SK-N-MC (cell line): ENCODE measurements around the gene RARRES2.

Source experiments
- DNase-seq: peaks from one replicate; pipeline ENCODE4 v3.0.0-alpha.2; 2011; ENCODE audit warnings: low read depth, low spot score
- H3K27ac ChIP-seq: fragments of 200-600 bp; sonication (generic); 2 replicates; pipeline ENCODE4 v1.5.1; 2016; ENCODE audit warnings: mixed run types
- H3K36me3 ChIP-seq: fragments of 200-600 bp; sonication (generic); 2 replicates; pipeline ENCODE4 v1.6.1; 2017; ENCODE audit warnings: antibody characterized with exemption, low read length, mixed read lengths; ENCODE audit not compliant: insufficient read depth
- H3K4me3 ChIP-seq: fragments of 200-600 bp; sonication (generic); 2 replicates; pipeline ENCODE4 v1.5.1; 2016
- H3K9ac ChIP-seq: fragments of 200-600 bp; sonication (generic); 2 replicates; pipeline ENCODE4 v1.8.0; 2017; ENCODE audit warnings: mixed run types, mixed read lengths; ENCODE audit not compliant: insufficient read length
- H3K9me3 ChIP-seq: fragments of 200-600 bp; sonication (generic); 2 replicates; pipeline ENCODE4 v1.6.1; 2017; ENCODE audit warnings: low read depth, mild to moderate bottlenecking, antibody characterized with exemption, low read length, moderate library complexity, mixed read lengths
- EZH2 ChIP-seq: fragments of 200-600 bp; sonication (generic); IDR thresholded peaks from one replicate; pipeline ENCODE4 v1.6.1; 2017; ENCODE audit warnings: antibody characterized with exemption
- FOXP2 ChIP-seq: optimal IDR thresholded peaks from 2 replicates; pipeline ENCODE3; 2011; ENCODE audit warnings: mild to moderate bottlenecking, moderate library complexity; ENCODE audit not compliant: insufficient read depth; ENCODE audit errors: extremely low read length, control extremely low read depth
- POLR2AphosphoS5 ChIP-seq: IDR thresholded peaks from 2 replicates; pipeline ENCODE4 v1.6.1; 2012; ENCODE audit warnings: mild to moderate bottlenecking, low read depth, low read length, borderline replicate concordance

RARRES2 gene

GRCh38 chr7:150383710-150384397 lies 42.4 kb upstream of the RARRES2 start:
- no peak for DNase-seq
- H3K27ac ChIP-seq, result no peak overlapping the region

GRCh38 chr7:150382844-150383225 lies 41.4 kb upstream of the RARRES2 start:
- TF ChIP-seq FOXP2 (no peak), EZH2 (no peak), POLR2AphosphoS5 (no peak)
- Histone ChIP-seq H3K4me3 (no peak overlapping the region), H3K9ac (no peak overlapping the region), H3K27ac (no peak overlapping the region), H3K9me3 (no peaks in the 10 kb centered on the region), H3K36me3 (no peaks in the 10 kb centered on the region)
- no peak for DNase-seq

More at GRCh38 chr7:150383710-150384397, 42.4 kb upstream of the RARRES2 start:
- no peaks in the 10 kb centered on the region for H3K9me3 ChIP-seq
- H3K36me3 ChIP-seq, result no peaks in the 10 kb centered on the region
- H3K9ac ChIP-seq, result no peak overlapping the region
- no peak for TF ChIP-seq EZH2
- no peak for TF ChIP-seq FOXP2
- no peak for TF ChIP-seq POLR2AphosphoS5
- H3K4me3 ChIP-seq, result no peak overlapping the region

- H3K9me3 ChIP-seq, result no peaks in the 10 kb centered on the region
- H3K27ac ChIP-seq, result no peak overlapping the region
- no peak overlapping the region for H3K4me3 ChIP-seq
- no peak overlapping the region for H3K9ac ChIP-seq
- DNase-seq, result no peak
- TF ChIP-seq EZH2 (no peak), POLR2AphosphoS5 (no peak), FOXP2 (no peak)
- H3K36me3 ChIP-seq, result no peaks in the 10 kb centered on the region
Measured at GRCh38 chr7:150382123-150382843, 40.9 kb upstream of the RARRES2 start.

GRCh38 chr7:150381785-150382122 lies 40.3 kb upstream of the RARRES2 start:
- Histone ChIP-seq H3K27ac (no peak overlapping the region), H3K4me3 (no peak overlapping the region), H3K9ac (no peak overlapping the region), H3K9me3 (no peaks in the 10 kb centered on the region), H3K36me3 (no peaks in the 10 kb centered on the region)
- no peak for DNase-seq
- TF ChIP-seq POLR2AphosphoS5, result no peak
- no peak for TF ChIP-seq EZH2
- no peak for TF ChIP-seq FOXP2

- no peak overlapping the region for H3K27ac ChIP-seq
- H3K4me3 ChIP-seq, result no peak overlapping the region
- H3K9ac ChIP-seq, result no peak overlapping the region
- H3K9me3 ChIP-seq, result no peaks in the 10 kb centered on the region
- DNase-seq, result no peak
- TF ChIP-seq FOXP2, result no peak
- TF ChIP-seq POLR2AphosphoS5, result no peak
- TF ChIP-seq EZH2, result no peak
- no peaks in the 10 kb centered on the region for H3K36me3 ChIP-seq
Measured at GRCh38 chr7:150381096-150381495, 39.7 kb upstream of the RARRES2 start.

- Histone ChIP-seq H3K9ac (no peak overlapping the region), H3K4me3 (peak overlapping the region; percentile 96), H3K9me3 (no peaks in the 10 kb centered on the region), H3K27ac (no peak overlapping the region), H3K36me3 (no peaks in the 10 kb centered on the region)
- TF ChIP-seq POLR2AphosphoS5, result no peak
- TF ChIP-seq FOXP2, result no peak
- no peak for TF ChIP-seq EZH2
- DNase-seq, result no peak
Measured at GRCh38 chr7:150380463-150380862, 39.0 kb upstream of the RARRES2 start.

GRCh38 chr7:150379441-150380379 lies 38.3 kb upstream of the RARRES2 start:
- TF ChIP-seq EZH2, result no peak
- no peak for TF ChIP-seq FOXP2
- TF ChIP-seq POLR2AphosphoS5, result no peak
- no peaks in the 10 kb centered on the region for H3K9me3 ChIP-seq
- H3K27ac ChIP-seq, result no peak overlapping the region
- DNase-seq, result no peak
- peak overlapping the region; percentile 83 for H3K9ac ChIP-seq
- H3K4me3 ChIP-seq, result peak overlapping the region; percentile 96
- H3K36me3 ChIP-seq, result no peaks in the 10 kb centered on the region

GRCh38 chr7:150378853-150379440 lies 37.5 kb upstream of the RARRES2 start, which contains the start of gene ZNF775:
TSS of gene ZNF775 (plus strand) at chr7:150379330. CDS start at chr7:150388471, 9,141 bp downstream.
- TF ChIP-seq POLR2AphosphoS5, result peak; percentile 90
- no peak for TF ChIP-seq EZH2
- Histone ChIP-seq H3K9me3 (no peaks in the 10 kb centered on the region), H3K27ac (peak within 1 kb of the TSS; percentile 46; the same call in 1 of the 2 replicates), H3K36me3 (no peaks in the 10 kb centered on the region), H3K9ac (peak within 1 kb of the TSS; percentile 91), H3K4me3 (peak within 1 kb of the TSS; percentile 96)
- no peak for DNase-seq
